H1 (cell line): ENCODE data around the gene ALAS1. TPM values are rescaled to one million over a fixed set of nuclear protein-coding genes. Genes with fewer than 3 reads are reported as not detected.

Experiments
- CTCF ChIA-PET: fragments of 300-600 bp; sonication (Branson Sonifier 250); formaldehyde crosslinking; loops from one replicate; lab custom pipeline; 2021; ENCODE audit not compliant: partially characterized antibody; lab: Charles Lee
- POLR2A ChIA-PET: fragments of 300-600 bp; sonication (Branson Sonifier 250); formaldehyde crosslinking; loops from one replicate; lab custom pipeline; 2021; ENCODE audit warnings: inconsistent platforms; ENCODE audit not compliant: partially characterized antibody; lab: Charles Lee
- DNase-seq, 2 experiments: peaks; one replicate each; pipeline versions ENCODE4 v3.0.0 to v3.0.0-alpha.2; 2010 to 2022; ENCODE audit warnings: low spot score in 2 of 2, low read depth in 1 of 2, mixed read lengths in 1 of 2
- FAIRE-seq: peaks from 2 replicates; lab custom pipeline; 2011; peaks lifted over from hg19 to GRCh38; lab: Jason Lieb, UNC
- H2AFZ ChIP-seq: 2 replicates; pipeline ENCODE4 v1.8.1; 2012; ENCODE audit warnings: low read length, inconsistent platforms
- H2AK5ac ChIP-seq: 2 replicates; pipeline ENCODE4 v1.6.1; 2013; ENCODE audit warnings: low read depth, low read length
- H2BK120ac ChIP-seq: replicated peaks from 2 replicates; pipeline ENCODE3; 2013; ENCODE audit warnings: low read depth, low read length, inconsistent platforms
- H2BK12ac ChIP-seq: 2 replicates; pipeline ENCODE4 v1.6.1; 2013; ENCODE audit warnings: low read depth, low read length
- H2BK15ac ChIP-seq: 2 replicates; pipeline ENCODE4 v1.6.1; 2013; ENCODE audit warnings: low read length
- H2BK20ac ChIP-seq: 2 replicates; pipeline ENCODE4 v1.6.1; 2013; ENCODE audit warnings: low read length
- H2BK5ac ChIP-seq: 2 replicates; pipeline ENCODE4 v1.6.1; 2013; ENCODE audit warnings: low read depth, low read length
- H3K14ac ChIP-seq: 2 replicates; pipeline ENCODE4 v1.6.1; 2013; ENCODE audit warnings: inconsistent platforms; ENCODE audit not compliant: insufficient read length
- H3K18ac ChIP-seq: 2 replicates; pipeline ENCODE4 v1.6.1; 2013; ENCODE audit warnings: low read length; ENCODE audit errors: extremely low read depth
- H3K23ac ChIP-seq: 2 replicates; pipeline ENCODE4 v1.6.1; 2013; ENCODE audit warnings: inconsistent platforms; ENCODE audit not compliant: insufficient read length
- H3K23me2 ChIP-seq: 2 replicates; pipeline ENCODE4 v1.6.1; 2013; ENCODE audit warnings: low read depth, low read length
- H3K27ac ChIP-seq: 2 replicates; pipeline ENCODE4 v1.6.1; 2011; ENCODE audit warnings: low read depth, low read length, inconsistent platforms
- H3K27me3 ChIP-seq, 4 experiments: replicated peaks in 1 of 4; 1 replicate in 1 of 4; 2 replicates in 3 of 4; pipeline versions ENCODE4 v1.6.1 to v1.8.1; 2011 to 2013; ENCODE audit warnings: low read length in 3 of 4, mild to moderate bottlenecking in 3 of 4, inconsistent platforms in 2 of 4, mixed read lengths in 2 of 4, moderate library complexity in 1 of 4; ENCODE audit not compliant: control insufficient read depth in 3 of 4, insufficient read depth in 3 of 4; ENCODE audit errors: extremely low read depth in 1 of 4
- H3K36me3 ChIP-seq, 4 experiments: 2 replicates each; pipeline versions ENCODE4 v1.6.1 to v1.8.1; 2011 to 2013; ENCODE audit warnings: mild to moderate bottlenecking in 4 of 4, low read length in 3 of 4, moderate library complexity in 2 of 4, control low read depth in 1 of 4, inconsistent platforms in 1 of 4; ENCODE audit not compliant: insufficient read depth in 4 of 4, control insufficient read depth in 2 of 4
- H3K4ac ChIP-seq: replicated peaks from 2 replicates; pipeline ENCODE3; 2013; ENCODE audit warnings: low read length, low read depth, mixed read lengths, inconsistent platforms; ENCODE audit not compliant: insufficient read length
- H3K4me1 ChIP-seq, 4 experiments: replicated peaks in 1 of 4; 1 replicate in 1 of 4; 2 replicates in 3 of 4; pipeline versions ENCODE4 v1.6.1 to v1.8.1; 2011 to 2013; ENCODE audit warnings: low read length in 3 of 4, inconsistent platforms in 2 of 4, mixed read lengths in 1 of 4; ENCODE audit not compliant: insufficient read depth in 4 of 4, control insufficient read depth in 3 of 4
- H3K4me2 ChIP-seq, 2 experiments: 2 replicates each; pipeline versions ENCODE4 v1.6.1 to v1.8.1; 2011 to 2013; ENCODE audit warnings: low read depth in 2 of 2, low read length in 2 of 2, control low read depth in 1 of 2, inconsistent platforms in 1 of 2, mild to moderate bottlenecking in 1 of 2; ENCODE audit not compliant: insufficient read depth in 1 of 2
- H3K4me3 ChIP-seq, 4 experiments: fragments of 200-600, 300-600 bp in 1 of 4; sonication (generic), shearing (Covaris generic), sonication (Bioruptor Twin) in 1 of 4; 2 replicates each; pipeline versions ENCODE4 v1.5.1 to v1.8.1; 2011 to 2016; ENCODE audit warnings: low read length in 4 of 4, low read depth in 3 of 4, control low read depth in 2 of 4, inconsistent platforms in 2 of 4, mild to moderate bottlenecking in 2 of 4, mixed read lengths in 1 of 4, moderate library complexity in 1 of 4; ENCODE audit not compliant: insufficient read depth in 2 of 4; ENCODE audit errors: extremely low read depth in 1 of 4
- H3K56ac ChIP-seq: replicated peaks from 2 replicates; pipeline ENCODE3; 2013; ENCODE audit warnings: low read depth, mild to moderate bottlenecking, mixed read lengths, low read length, inconsistent platforms; ENCODE audit not compliant: insufficient read length
- H3K79me1 ChIP-seq: 2 replicates; pipeline ENCODE4 v1.6.1; 2013; ENCODE audit warnings: low read depth, low read length, control low read depth
- H3K79me2 ChIP-seq, 2 experiments: 2 replicates each; pipeline versions ENCODE4 v1.6.1 to v1.8.1; 2012 to 2013; ENCODE audit warnings: low read length in 2 of 2, mild to moderate bottlenecking in 2 of 2, inconsistent platforms in 1 of 2; ENCODE audit not compliant: insufficient read depth in 2 of 2, control insufficient read depth in 1 of 2
- H3K9ac ChIP-seq, 4 experiments: replicated peaks in 1 of 4; 1 replicate in 1 of 4; 2 replicates in 3 of 4; pipeline versions ENCODE4 v1.6.1 to v1.8.1; 2011 to 2013; ENCODE audit warnings: low read depth in 3 of 4, low read length in 3 of 4, control low read depth in 2 of 4, mild to moderate bottlenecking in 2 of 4, moderate library complexity in 2 of 4, inconsistent platforms in 1 of 4; ENCODE audit errors: extremely low read depth in 1 of 4
- H3K9me3 ChIP-seq, 2 experiments: 2 replicates each; pipeline versions ENCODE4 v1.6.1 to v1.8.1; 2012 to 2013; ENCODE audit warnings: mild to moderate bottlenecking in 2 of 2, moderate library complexity in 2 of 2, control low read depth in 1 of 2, inconsistent platforms in 1 of 2, low read depth in 1 of 2, low read length in 1 of 2, mixed read lengths in 1 of 2; ENCODE audit not compliant: insufficient read depth in 2 of 2
- H4K20me1 ChIP-seq, 2 experiments: replicated peaks in 1 of 2; 2 replicates each; pipeline versions ENCODE3 to v1.8.1; 2011 to 2013; ENCODE audit warnings: inconsistent platforms in 2 of 2, low read length in 2 of 2, mild to moderate bottlenecking in 1 of 2; ENCODE audit not compliant: insufficient read depth in 2 of 2, control insufficient read depth in 1 of 2
- H4K5ac ChIP-seq: 2 replicates; pipeline ENCODE4 v1.6.1; 2013; ENCODE audit warnings: low read length, low read depth, mixed read lengths, inconsistent platforms; ENCODE audit not compliant: insufficient read length
- H4K8ac ChIP-seq: 2 replicates; pipeline ENCODE4 v1.8.0; 2013; ENCODE audit warnings: mild to moderate bottlenecking, moderate library complexity, low read length, inconsistent platforms; ENCODE audit not compliant: insufficient read depth; ENCODE audit errors: extremely low read depth
- H4K91ac ChIP-seq: replicated peaks from 2 replicates; pipeline ENCODE3; 2013; ENCODE audit warnings: low read length, mixed read lengths, inconsistent platforms; ENCODE audit not compliant: insufficient read length
- CBX8 ChIP-seq: fragments of 300-800, 300-1000 bp; sonication (generic); IDR thresholded peaks from 2 replicates; pipeline ENCODE4 v1.7.1; 2016; ENCODE audit warnings: low read depth, low read length, borderline replicate concordance
- E2F6 ChIP-seq: IDR thresholded peaks from 2 replicates; pipeline ENCODE4 v1.6.1; 2012; ENCODE audit warnings: inconsistent platforms
- JUND ChIP-seq: IDR thresholded peaks from 2 replicates; pipeline ENCODE4 v1.6.1; 2011; ENCODE audit warnings: mild to moderate bottlenecking, improper control_type of control experiment, low read length
- RFX5 ChIP-seq: IDR thresholded peaks from 2 replicates; pipeline ENCODE4 v1.6.1; 2011; ENCODE audit warnings: low read depth, low read length, improper control_type of control experiment, borderline replicate concordance
- SIRT6 ChIP-seq: IDR thresholded peaks from one replicate; pipeline ENCODE4 v1.7.1; 2012; ENCODE audit warnings: low read length, inconsistent platforms
- SIX5 ChIP-seq: IDR thresholded peaks from 2 replicates; pipeline ENCODE4 v1.6.1; 2011; ENCODE audit warnings: mild to moderate bottlenecking, low read depth, low read length
- TEAD4 ChIP-seq: IDR thresholded peaks from 2 replicates; pipeline ENCODE4 v1.6.1; 2012; ENCODE audit warnings: low read depth, low read length, inconsistent platforms, mixed read lengths
- WGBS, 2 experiments: shearing (Covaris generic) in 1 of 2; methylation state at CpG; one replicate each; pipeline versions ENCODE4 v1.1.6 to v1.1.7; 2013 to 2015; ENCODE audit warnings: low lambda C conversion rate in 2 of 2, mixed read lengths in 2 of 2, inconsistent platforms in 1 of 2, low coverage in 1 of 2, missing lambda C conversion rate in 1 of 2; ENCODE audit not compliant: insufficient replicate concordance in 2 of 2, insufficient coverage in 1 of 2, insufficient read length in 1 of 2; ENCODE audit errors: extremely low coverage in 1 of 2, missing lambda C conversion rate in 1 of 2; 5-methylcytosine and 5-hydroxymethylcytosine counted together
- polyA plus RNA-seq, 7 experiments: library from polyadenylated mRNA; depleted of rRNA in 3 of 7; stranded (reverse) in 5 of 7; unstranded in 2 of 7; fragments of >200 nt in 5 of 7; fragments of 200-250 nt in 2 of 7; gene quantifications; 1 replicate in 5 of 7; 2 replicates in 1 of 7; 4 replicates in 1 of 7; pipeline versions ENCODE4 v1.2.1 to v1.2.3, GENCODE V29; 2011 to 2013; ENCODE audit warnings: missing spikeins in 2 of 7, mixed read lengths in 2 of 7
- total RNA-seq: library from RNA; stranded (reverse); fragmentation: NEBNext Ultra II Directional; extraction: Animal tissue kit (Norgen Biotek cat#: 25700); gene quantifications from 2 replicates; pipeline ENCODE4 v1.2.1, GENCODE V29; 2021

ALAS1 gene
- total and polyA plus RNA-seq, 2 of the 8 experiments (the other 6 are each of a cell fraction or from before 2014, with no cell fraction given), result 45.9 to 84.4 TPM

- FAIRE-seq (no peak), DNase-seq (no peak)
- Histone ChIP-seq H3K79me2 (peaks cover 0 to under 1% of the 10 kb centered on the region in 2 experiments; a peak in 2 of 4 replicates), H3K27ac (no peak overlapping the region), H3K14ac (no peak overlapping the region), H3K4ac (no peak overlapping the region), H3K4me1 (no peaks in the 10 kb centered on the region), H4K8ac (no peak overlapping the region), H3K36me3 (peaks cover 33 to 89% (median 65%) of the 10 kb centered on the region in 4 experiments), H3K23ac (no peak overlapping the region), H2BK15ac (no peak overlapping the region), H2AFZ (no peak overlapping the region), H3K18ac (no peak overlapping the region), H4K20me1 (peaks cover 4 to 10% of the 10 kb centered on the region in 2 experiments), H2BK12ac (no peak overlapping the region), H2AK5ac (no peak overlapping the region), H2BK5ac (no peak overlapping the region), H2BK120ac (no peak overlapping the region), H2BK20ac (no peak overlapping the region), H3K56ac (no peak overlapping the region), H3K79me1 (no peaks in the 10 kb centered on the region), H3K4me2 (no peak overlapping the region), H3K9me3 (no peaks in the 10 kb centered on the region), H3K9ac (no peak overlapping the region), H4K91ac (no peak overlapping the region), H4K5ac (no peak overlapping the region), H3K27me3 (no peaks in the 10 kb centered on the region), H3K4me3 (no peak overlapping the region), H3K23me2 (no peaks in the 10 kb centered on the region)
- 93% methylated on average over 3 of the region's 3 CpGs; no CpG with 5 or more reads in 1 of the 2 experiments for WGBS, 2 experiments
- POLR2A ChIA-PET, result interaction anchor here (0.9 to 1.6 kb wide), 3 partner anchors 10 to 20 kb away, joined by 3 to 4 read pairs (median 4); no protein-coding TSS in a partner anchor
- TF ChIP-seq CBX8 (no peak), SIX5 (no peak), RFX5 (no peak), SIRT6 (no peak), TEAD4 (no peak), JUND (no peak), E2F6 (no peak)
- CTCF ChIA-PET, result interaction anchor here (0.6 to 17.7 kb wide), 4 partner anchors 25 to 192 kb away, joined by 3 to 126 read pairs (median 4); partner anchors contain the start of gene TLR9
These were observed 58.2 kb downstream of the ALAS1 start for GRCh38 chr3:52256159-52256558.
